BJ (cell line): ENCODE results near the gene KMT5C. TPM values are rescaled to one million over a fixed set of nuclear protein-coding genes. Genes with fewer than 3 reads are reported as not detected.

ENCODE experiments used
- CTCF ChIA-PET: fragments of 350-600 bp; formaldehyde crosslinking; extraction: SDS; loops from one replicate; lab custom pipeline; 2021; ENCODE audit warnings: antibody characterized with exemption, inconsistent platforms; lab: Yijun Ruan, JAX
- POLR2A ChIA-PET: fragments of 300-600 bp; sonication (Branson Sonifier 250); formaldehyde crosslinking; extraction: SDS; loops from one replicate; lab custom pipeline; 2021; ENCODE audit warnings: antibody characterized with exemption; lab: Charles Lee
- DNase-seq: peaks from one replicate; pipeline ENCODE4 v3.0.0-alpha.2; 2011; ENCODE audit warnings: low read depth
- H3K27me3 ChIP-seq: 2 replicates; pipeline ENCODE4 v1.6.0; 2011; ENCODE audit warnings: low read length; ENCODE audit not compliant: control insufficient read depth, insufficient read depth
- H3K36me3 ChIP-seq: 2 replicates; pipeline ENCODE4 v1.5.1; 2011; ENCODE audit warnings: low read length; ENCODE audit not compliant: control insufficient read depth, insufficient read depth
- H3K4me3 ChIP-seq: 2 replicates; pipeline ENCODE4 v1.5.1; 2011; ENCODE audit warnings: low read depth, mild to moderate bottlenecking, control low read depth, low read length
- polyA plus RNA-seq: library from polyadenylated mRNA; depleted of rRNA; stranded (reverse); fragments of >200 nt; gene quantifications from 2 replicates; pipeline ENCODE4 v1.2.3, GENCODE V29; 2011
- TF ChIP-seq, protein P1 (sequence below): IDR thresholded peaks from 2 replicates; pipeline ENCODE4 v1.5.1; 2011; ENCODE audit warnings: low read depth, mild to moderate bottlenecking, control low read depth, inconsistent platforms, low read length, moderate library complexity; ENCODE audit not compliant: insufficient read depth

KMT5C gene
- polyA plus RNA-seq, 1 experiment: 6.4 TPM

DNA sequence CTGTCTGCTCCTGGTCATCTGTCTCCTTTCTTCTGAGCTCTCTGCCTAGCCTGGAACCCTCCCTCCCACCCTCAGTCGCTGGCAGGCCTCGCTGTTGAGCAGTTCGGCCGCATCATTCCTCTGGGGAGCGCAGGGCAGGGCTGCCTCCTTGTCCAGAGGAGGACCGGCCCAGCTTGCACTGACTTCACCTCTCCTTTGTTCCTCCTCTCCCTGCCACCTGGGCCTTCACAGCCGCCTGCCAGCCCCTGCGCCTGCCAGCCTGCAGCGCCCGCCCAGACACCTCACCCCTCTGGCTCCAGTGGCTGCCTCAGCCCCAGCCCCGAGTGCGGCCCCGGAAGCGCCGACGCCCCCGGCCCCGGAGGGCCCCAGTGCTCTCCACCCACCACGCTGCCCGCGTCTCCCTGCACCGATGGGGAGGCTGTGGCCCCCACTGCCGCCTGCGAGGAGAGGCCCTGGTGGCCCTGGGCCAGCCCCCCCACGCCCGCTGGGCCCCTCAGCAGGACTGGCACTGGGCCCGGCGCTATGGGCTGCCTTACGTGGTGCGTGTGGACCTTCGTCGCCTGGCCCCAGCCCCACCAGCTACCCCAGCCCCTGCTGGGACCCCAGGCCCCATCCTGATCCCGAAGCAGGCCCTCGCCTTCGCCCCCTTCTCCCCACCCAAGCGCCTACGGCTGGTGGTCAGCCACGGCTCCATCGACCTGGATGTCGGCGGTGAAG, 7.2 kb downstream of the KMT5C start:
- CTCF ChIA-PET: no interaction called here

DNA sequence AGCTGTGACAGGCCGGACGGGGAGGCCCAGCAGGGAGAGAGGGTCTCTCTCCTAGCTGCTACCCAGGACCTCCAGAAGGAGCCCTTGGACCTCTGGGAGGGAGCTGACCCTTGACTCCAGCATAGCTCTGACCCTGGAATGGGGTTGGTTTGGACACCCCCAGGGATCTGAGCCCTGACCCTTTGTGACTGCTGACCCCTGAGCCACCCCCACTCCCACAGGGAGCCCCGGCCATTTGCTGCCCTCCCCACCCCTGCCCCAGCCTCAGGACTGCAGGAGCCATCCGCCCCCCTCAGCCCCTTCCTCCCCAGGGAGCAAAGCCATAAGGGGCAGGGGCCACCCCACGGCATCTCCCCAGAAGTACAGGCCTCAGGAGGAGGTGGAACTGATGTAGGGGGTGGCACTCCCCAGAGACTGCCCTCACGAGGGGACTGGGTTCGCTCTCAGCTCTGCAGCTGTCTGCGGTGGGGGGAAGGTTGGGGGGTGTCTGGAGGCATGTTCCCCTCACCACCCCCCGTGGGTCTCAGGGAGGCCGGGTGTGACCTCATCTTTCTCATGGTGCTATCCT, 7.8 kb downstream of the KMT5C start:
- ChIA-PET POLR2A (no interaction called here), CTCF (no interaction called here)
- TF ChIP-seq, protein P1, sequence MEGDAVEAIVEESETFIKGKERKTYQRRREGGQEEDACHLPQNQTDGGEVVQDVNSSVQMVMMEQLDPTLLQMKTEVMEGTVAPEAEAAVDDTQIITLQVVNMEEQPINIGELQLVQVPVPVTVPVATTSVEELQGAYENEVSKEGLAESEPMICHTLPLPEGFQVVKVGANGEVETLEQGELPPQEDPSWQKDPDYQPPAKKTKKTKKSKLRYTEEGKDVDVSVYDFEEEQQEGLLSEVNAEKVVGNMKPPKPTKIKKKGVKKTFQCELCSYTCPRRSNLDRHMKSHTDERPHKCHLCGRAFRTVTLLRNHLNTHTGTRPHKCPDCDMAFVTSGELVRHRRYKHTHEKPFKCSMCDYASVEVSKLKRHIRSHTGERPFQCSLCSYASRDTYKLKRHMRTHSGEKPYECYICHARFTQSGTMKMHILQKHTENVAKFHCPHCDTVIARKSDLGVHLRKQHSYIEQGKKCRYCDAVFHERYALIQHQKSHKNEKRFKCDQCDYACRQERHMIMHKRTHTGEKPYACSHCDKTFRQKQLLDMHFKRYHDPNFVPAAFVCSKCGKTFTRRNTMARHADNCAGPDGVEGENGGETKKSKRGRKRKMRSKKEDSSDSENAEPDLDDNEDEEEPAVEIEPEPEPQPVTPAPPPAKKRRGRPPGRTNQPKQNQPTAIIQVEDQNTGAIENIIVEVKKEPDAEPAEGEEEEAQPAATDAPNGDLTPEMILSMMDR: no peak
- Histone ChIP-seq H3K36me3 (peaks cover 14% of the 10 kb centered on the region), H3K4me3 (no peak overlapping the region), H3K27me3 (peaks cover 4% of the 10 kb centered on the region; the same call in 1 of the 2 replicates)
- no peak for DNase-seq

More for the DNA sequence above, 7.2 kb downstream of the KMT5C start:
- Histone ChIP-seq H3K27me3 (0 out of 2 replicates have a peak, but pooled peaks cover 1% of the 10 kb centered on the region), H3K4me3 (no peak overlapping the region), H3K36me3 (peaks cover 16% of the 10 kb centered on the region)
- DNase-seq: no peak
- TF ChIP-seq, protein P1: no peak
- POLR2A ChIA-PET: no interaction called here

DNA sequence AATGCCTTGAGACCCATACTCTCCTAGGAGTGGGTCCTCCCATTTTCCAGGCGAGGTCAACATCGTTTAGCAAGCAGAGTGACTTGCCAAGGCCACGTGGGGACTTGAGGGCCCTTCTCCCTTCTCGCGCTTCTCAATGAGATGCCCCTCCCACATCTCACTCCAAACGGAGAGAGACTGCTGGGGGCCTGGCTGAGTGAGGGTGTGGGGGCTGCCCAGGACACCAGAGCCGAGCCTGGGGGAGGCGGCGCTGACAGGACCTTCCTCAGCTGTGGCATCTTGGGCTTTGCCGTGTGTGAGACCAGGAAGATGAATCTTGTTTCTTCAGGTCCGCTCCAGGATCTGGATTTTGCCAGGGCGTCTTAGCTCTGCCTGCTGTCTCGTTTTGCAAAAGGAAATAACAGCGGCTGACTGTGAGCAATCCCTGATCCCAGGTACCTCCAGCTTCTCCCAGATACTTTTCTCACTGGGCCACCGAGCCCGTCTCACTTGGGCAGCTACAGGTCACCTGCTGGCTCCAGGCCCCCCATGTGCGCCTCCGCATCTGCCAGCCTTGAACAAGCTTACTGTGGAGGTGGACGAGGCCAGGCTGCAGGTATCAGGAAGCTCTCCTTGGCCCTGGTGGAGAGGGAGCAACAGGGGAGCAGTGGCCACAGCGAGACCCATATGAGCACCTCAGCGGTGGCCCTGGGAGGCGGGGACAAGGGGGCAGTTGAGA, 8.8 kb downstream of the KMT5C start:
- ChIA-PET CTCF (interaction anchor here (1.5 kb wide), 1 partner anchor 207 kb away, joined by 3 read pairs; no protein-coding TSS in a partner anchor), POLR2A (no interaction called here)
- H3K36me3 ChIP-seq: peaks cover 5% of the 10 kb centered on the region
- H3K27me3 ChIP-seq: peaks cover 10% of the 10 kb centered on the region
- no peak overlapping the region for H3K4me3 ChIP-seq
- TF ChIP-seq, protein P1: no peak
- no peak for DNase-seq

DNA sequence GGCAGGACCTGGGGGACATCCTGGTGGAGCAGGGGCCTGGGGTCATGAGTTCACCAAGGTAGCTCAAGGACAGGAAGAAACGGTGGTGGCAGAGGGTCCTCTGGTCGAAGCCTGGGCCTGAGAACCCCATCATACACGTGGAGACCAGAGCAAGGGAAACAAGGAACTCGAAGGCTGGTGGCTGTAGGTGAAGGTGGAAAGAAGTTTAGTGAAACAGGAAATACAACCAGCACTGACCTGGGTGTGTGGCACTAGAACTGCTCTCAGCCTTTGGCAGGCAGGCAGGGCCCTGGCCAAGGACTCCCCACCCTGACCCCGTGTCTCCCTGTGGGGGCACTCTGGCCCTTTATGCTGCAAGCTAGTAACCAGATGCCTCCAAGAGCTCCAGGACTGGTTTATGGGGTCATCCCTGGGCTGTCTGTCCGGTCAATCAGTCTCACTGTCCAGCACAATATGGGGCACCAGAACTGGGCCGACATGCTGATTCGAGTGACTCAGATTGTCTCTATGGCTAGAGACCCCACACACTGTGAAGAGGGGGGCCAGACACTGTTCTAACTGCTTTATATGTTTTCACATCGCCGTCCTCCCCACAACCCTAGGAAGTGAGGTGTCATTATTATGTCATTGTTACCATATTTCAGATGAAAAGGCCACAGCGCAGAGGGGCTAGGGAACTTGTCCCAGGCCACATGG, 11.1 kb downstream of the KMT5C start:
- DNase-seq: no peak
- H3K4me3 ChIP-seq: no peak overlapping the region
- POLR2A ChIA-PET: no interaction called here
- TF ChIP-seq, protein P1: no peak
- peaks cover 20% of the 10 kb centered on the region for H3K27me3 ChIP-seq
- CTCF ChIA-PET: interaction anchor here (0.7 to 1.1 kb wide), 3 partner anchors 10 to 111 kb away, joined by 3 read pairs; partner anchors contain the start of gene ISOC2
- H3K36me3 ChIP-seq: peaks cover 3% of the 10 kb centered on the region; the same call in 1 of the 2 replicates
